Measurements from ENCODE around the gene PTPRM. TPM values are rescaled to one million over a fixed set of nuclear protein-coding genes. Genes with fewer than 3 reads are reported as not detected.

Gene PTPRM
- total RNA-seq, 1 experiment from 2014 or later, result 45.6 TPM

- Histone ChIP-seq H3K27ac (ENCODE audit: low read length) (peak overlapping the region; percentile 97), H3K9ac (ENCODE audit: low read length) (peak overlapping the region; percentile 82), H3K9me3 (ENCODE audit: low read length) (no peaks in the 10 kb centered on the region), H4K20me1 (ENCODE audit: low read length) (no peaks in the 10 kb centered on the region), H3F3A (ENCODE audit: low read length, unreplicated experiment) (peaks cover 6% of the 10 kb centered on the region), H2AFZ (ENCODE audit: low read length) (no peak overlapping the region), H3K4me1 (ENCODE audit: insufficient read depth, low read length) (peaks cover 35% of the 10 kb centered on the region), H3K79me2 (ENCODE audit: low read length) (peaks cover 8% of the 10 kb centered on the region; the same call in 1 of the 2 replicates), H3K9me2 (replicated peaks; ENCODE audit: low read length) (no peaks in the 10 kb centered on the region), H3K36me3 (ENCODE audit: low read depth, low read length) (no peaks in the 10 kb centered on the region), H3K4me2 (ENCODE audit: low read length) (peak overlapping the region; percentile 73), H3K4me3 (ENCODE audit: low read length) (peak overlapping the region; percentile 25), H3K27me3 (ENCODE audit: low read length) (no peaks in the 10 kb centered on the region)
- BruUV-seq (replicated peaks), result TSS peak; percentile 67
- DNase-seq, result peak; percentile 91
- intact Hi-C loops (cut with micrococcal nuclease), result loop anchor here (1.0 to 10.0 kb wide), 13 partner anchors 22 to 606 kb away; partner anchors contain the start of gene PTPRM
- CTCF ChIA-PET, result interaction anchor here (0.6 to 2.3 kb wide), 5 partner anchors 66 to 102 kb away, joined by 3 to 17 read pairs (median 3); no protein-coding TSS in a partner anchor
- TF ChIP-seq EZH2 (IDR thresholded peaks at IDR 0.05; ENCODE audit: low read length, unreplicated experiment), result no peak
- no peak for TF ChIP-seq EZH2phosphoT487 (IDR thresholded peaks at IDR 0.05; ENCODE audit: borderline replicate concordance, low read length)
- no peak for TF ChIP-seq CTCF (conservative IDR thresholded peaks at IDR 0.05; ENCODE audit: low read depth, low read length)
- ATAC-seq, result peak; percentile 68
- POLR2A ChIA-PET (ENCODE audit: unreplicated experiment), result interaction anchor here (0.6 to 1.1 kb wide), 3 partner anchors 26 to 70 kb away, joined by 5 to 6 read pairs (median 6); no protein-coding TSS in a partner anchor
These were observed 311.4 kb downstream of the PTPRM start for GRCh38 chr18:7878265-7879211.

- Histone ChIP-seq H3K27me3 (ENCODE audit: low read length) (no peaks in the 10 kb centered on the region), H3K9me2 (replicated peaks; ENCODE audit: low read length) (no peaks in the 10 kb centered on the region), H3K36me3 (ENCODE audit: low read depth, low read length) (no peaks in the 10 kb centered on the region), H3K79me2 (ENCODE audit: low read length) (peaks cover 8% of the 10 kb centered on the region; the same call in 1 of the 2 replicates), H3K4me3 (ENCODE audit: low read length) (no peak overlapping the region), H3K9ac (ENCODE audit: low read length) (peak overlapping the region; percentile 82), H3K4me1 (ENCODE audit: insufficient read depth, low read length) (peaks cover 35% of the 10 kb centered on the region), H3K4me2 (ENCODE audit: low read length) (peak overlapping the region; percentile 73), H4K20me1 (ENCODE audit: low read length) (no peaks in the 10 kb centered on the region), H3K9me3 (ENCODE audit: low read length) (no peaks in the 10 kb centered on the region), H2AFZ (ENCODE audit: low read length) (no peak overlapping the region), H3F3A (ENCODE audit: low read length, unreplicated experiment) (peaks cover 6% of the 10 kb centered on the region), H3K27ac (ENCODE audit: low read length) (peak overlapping the region; percentile 97)
- ChIA-PET CTCF (no interaction called here), POLR2A (ENCODE audit: unreplicated experiment) (interaction anchor here (1.1 kb wide), 1 partner anchor 66 kb away, joined by 6 read pairs; no protein-coding TSS in a partner anchor)
- TF ChIP-seq CTCF (conservative IDR thresholded peaks at IDR 0.05; ENCODE audit: low read depth, low read length) (no peak), EZH2phosphoT487 (IDR thresholded peaks at IDR 0.05; ENCODE audit: borderline replicate concordance, low read length) (no peak), EZH2 (IDR thresholded peaks at IDR 0.05; ENCODE audit: low read length, unreplicated experiment) (no peak)
- intact Hi-C loops (cut with micrococcal nuclease), result loop anchor here (2.0 to 10.0 kb wide), 6 partner anchors 178 to 607 kb away; partner anchors contain the start of gene PTPRM
- DNase-seq, result peak; percentile 45
- no TSS peak for BruUV-seq (replicated peaks)
- ATAC-seq, result no peak
These were observed 312.6 kb downstream of the PTPRM start for GRCh38 chr18:7879717-7880116.
